ENCODE measurements around the gene VPS18.
"Not testable (repeated sequence)": the region's sequence is repeated elsewhere in the genome, so short reads cannot be mapped to it uniquely, and the experiment has no call there.

Gene VPS18, protein sequence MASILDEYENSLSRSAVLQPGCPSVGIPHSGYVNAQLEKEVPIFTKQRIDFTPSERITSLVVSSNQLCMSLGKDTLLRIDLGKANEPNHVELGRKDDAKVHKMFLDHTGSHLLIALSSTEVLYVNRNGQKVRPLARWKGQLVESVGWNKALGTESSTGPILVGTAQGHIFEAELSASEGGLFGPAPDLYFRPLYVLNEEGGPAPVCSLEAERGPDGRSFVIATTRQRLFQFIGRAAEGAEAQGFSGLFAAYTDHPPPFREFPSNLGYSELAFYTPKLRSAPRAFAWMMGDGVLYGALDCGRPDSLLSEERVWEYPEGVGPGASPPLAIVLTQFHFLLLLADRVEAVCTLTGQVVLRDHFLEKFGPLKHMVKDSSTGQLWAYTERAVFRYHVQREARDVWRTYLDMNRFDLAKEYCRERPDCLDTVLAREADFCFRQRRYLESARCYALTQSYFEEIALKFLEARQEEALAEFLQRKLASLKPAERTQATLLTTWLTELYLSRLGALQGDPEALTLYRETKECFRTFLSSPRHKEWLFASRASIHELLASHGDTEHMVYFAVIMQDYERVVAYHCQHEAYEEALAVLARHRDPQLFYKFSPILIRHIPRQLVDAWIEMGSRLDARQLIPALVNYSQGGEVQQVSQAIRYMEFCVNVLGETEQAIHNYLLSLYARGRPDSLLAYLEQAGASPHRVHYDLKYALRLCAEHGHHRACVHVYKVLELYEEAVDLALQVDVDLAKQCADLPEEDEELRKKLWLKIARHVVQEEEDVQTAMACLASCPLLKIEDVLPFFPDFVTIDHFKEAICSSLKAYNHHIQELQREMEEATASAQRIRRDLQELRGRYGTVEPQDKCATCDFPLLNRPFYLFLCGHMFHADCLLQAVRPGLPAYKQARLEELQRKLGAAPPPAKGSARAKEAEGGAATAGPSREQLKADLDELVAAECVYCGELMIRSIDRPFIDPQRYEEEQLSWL

GRCh38 chr15:40893733-40894680, at the start of gene VPS18:
Gene VPS18, plus strand, starts transcription at chr15:40894450. Its CDS starts 319 bp downstream, at chr15:40894769.
- peak; percentile 97 for DNase-seq (ENCODE audit: low spot score)

DNA sequence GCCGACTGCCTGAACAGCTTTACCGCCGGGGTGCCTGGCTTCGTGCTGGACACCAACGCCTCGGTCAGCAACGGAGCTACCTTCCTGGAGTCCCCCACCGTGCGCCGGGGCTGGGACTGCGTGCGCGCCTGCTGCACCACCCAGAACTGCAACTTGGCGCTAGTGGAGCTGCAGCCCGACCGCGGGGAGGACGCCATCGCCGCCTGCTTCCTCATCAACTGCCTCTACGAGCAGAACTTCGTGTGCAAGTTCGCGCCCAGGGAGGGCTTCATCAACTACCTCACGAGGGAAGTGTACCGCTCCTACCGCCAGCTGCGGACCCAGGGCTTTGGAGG, 49.6 kb upstream of the VPS18 start:
- DNase-seq (ENCODE audit: low spot score) = peak; percentile 69

DNA sequence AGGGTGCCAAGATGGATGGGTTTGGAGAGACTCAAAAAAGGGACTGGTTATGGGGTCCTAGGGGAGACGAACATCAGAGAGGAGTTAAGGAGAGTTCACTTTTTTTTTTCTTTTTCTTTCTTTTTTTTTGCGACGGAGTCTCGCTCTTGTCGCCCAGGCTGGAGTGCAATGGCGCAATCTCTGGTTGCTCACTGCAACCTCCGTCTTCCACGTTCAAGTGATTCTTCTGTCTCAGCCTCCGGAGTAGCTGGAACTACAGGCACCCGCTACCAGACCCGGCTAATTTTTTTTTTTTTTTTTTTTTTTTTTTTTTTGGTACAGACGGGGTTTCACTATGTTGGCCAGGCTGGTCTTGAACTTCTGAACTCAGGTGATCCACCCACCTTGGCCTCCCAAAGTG, 49.2 kb upstream of the VPS18 start:
- no peak for DNase-seq (ENCODE audit: low spot score)

- DNase-seq (ENCODE audit: low spot score) = peak; percentile 24
Observed at GRCh38 chr15:40845511-40846284, 48.6 kb upstream of the VPS18 start.

DNA sequence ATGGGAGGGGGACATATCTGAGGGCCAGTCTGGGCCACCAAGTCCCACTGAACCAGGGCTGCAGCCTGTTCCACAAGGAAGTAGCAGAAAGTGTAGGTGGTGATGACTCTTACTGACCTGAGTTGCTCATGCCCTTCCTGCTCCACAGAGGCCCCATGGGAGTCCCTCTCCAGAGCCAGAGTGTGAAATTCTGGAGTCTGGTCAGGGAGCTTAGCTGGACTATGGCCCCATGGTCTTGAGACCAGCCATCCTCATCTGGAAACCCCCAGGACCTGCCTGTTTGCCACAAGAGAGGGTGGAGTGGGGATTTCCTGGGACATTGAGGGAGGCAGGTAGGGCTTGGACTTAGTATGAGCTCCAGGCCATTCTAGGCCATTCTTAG, 47.4 kb upstream of the VPS18 start:
- peak; percentile 3 for DNase-seq (ENCODE audit: low spot score)

GRCh38 chr15:40847223-40847961, 46.9 kb upstream of the VPS18 start:
- DNase-seq (ENCODE audit: low spot score) = peak; percentile 30

- DNase-seq (ENCODE audit: low spot score) = peak; percentile 12
Observed at GRCh38 chr15:40850576-40851112, 43.6 kb upstream of the VPS18 start.

GRCh38 chr15:40852529-40852928, 41.7 kb upstream of the VPS18 start:
- no peak for DNase-seq (ENCODE audit: low spot score)

- DNase-seq (ENCODE audit: low spot score) = no peak
Observed at GRCh38 chr15:40853241-40853890, 40.9 kb upstream of the VPS18 start.

- DNase-seq (ENCODE audit: low spot score) = no peak
Observed at GRCh38 chr15:40854161-40854560, 40.1 kb upstream of the VPS18 start.

DNA sequence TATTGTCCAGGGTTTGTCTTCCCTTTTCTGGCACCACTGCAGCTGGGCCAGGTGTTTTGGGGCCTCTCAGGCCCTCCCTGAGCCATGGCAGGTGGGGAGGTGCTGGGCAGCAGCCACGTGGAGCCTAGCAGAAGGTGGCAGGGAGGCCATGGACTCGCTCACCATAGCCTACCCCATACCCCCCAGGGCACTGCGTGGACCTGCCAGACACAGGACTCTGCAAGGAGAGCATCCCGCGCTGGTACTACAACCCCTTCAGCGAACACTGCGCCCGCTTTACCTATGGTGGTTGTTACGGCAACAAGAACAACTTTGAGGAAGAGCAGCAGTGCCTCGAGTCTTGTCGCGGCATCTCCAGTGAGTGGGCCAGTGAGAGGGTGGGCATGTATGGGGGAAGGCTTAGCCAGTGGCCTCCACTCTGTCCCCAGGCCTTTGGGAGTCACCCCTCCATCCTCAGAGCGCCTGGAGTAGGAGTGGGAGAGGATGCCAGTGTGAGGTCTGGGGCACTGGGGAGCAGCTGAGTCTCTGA, 38.5 kb upstream of the VPS18 start:
- no peak for DNase-seq (ENCODE audit: low spot score)

DNA sequence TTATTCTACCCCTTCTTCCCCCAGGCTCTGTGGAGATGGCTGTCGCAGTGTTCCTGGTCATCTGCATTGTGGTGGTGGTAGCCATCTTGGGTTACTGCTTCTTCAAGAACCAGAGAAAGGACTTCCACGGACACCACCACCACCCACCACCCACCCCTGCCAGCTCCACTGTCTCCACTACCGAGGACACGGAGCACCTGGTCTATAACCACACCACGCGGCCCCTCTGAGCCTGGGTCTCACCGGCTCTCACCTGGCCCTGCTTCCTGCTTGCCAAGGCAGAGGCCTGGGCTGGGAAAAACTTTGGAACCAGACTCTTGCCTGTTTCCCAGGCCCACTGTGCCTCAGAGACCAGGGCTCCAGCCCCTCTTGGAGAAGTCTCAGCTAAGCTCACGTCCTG, 37.5 kb upstream of the VPS18 start:
- no peak for DNase-seq (ENCODE audit: low spot score)

GRCh38 chr15:40857601-40858341, 36.5 kb upstream of the VPS18 start:
- peak; percentile 92 for DNase-seq (ENCODE audit: low spot score)

- DNase-seq (ENCODE audit: low spot score) = no peak
Observed at GRCh38 chr15:40858706-40859105, 35.5 kb upstream of the VPS18 start.

GRCh38 chr15:40859206-40859851, 34.9 kb upstream of the VPS18 start:
- DNase-seq (ENCODE audit: low spot score) = peak; percentile 89

GRCh38 chr15:40861147-40861546, 33.1 kb upstream of the VPS18 start:
- not testable (repeated sequence) for DNase-seq (ENCODE audit: low spot score)

DNA sequence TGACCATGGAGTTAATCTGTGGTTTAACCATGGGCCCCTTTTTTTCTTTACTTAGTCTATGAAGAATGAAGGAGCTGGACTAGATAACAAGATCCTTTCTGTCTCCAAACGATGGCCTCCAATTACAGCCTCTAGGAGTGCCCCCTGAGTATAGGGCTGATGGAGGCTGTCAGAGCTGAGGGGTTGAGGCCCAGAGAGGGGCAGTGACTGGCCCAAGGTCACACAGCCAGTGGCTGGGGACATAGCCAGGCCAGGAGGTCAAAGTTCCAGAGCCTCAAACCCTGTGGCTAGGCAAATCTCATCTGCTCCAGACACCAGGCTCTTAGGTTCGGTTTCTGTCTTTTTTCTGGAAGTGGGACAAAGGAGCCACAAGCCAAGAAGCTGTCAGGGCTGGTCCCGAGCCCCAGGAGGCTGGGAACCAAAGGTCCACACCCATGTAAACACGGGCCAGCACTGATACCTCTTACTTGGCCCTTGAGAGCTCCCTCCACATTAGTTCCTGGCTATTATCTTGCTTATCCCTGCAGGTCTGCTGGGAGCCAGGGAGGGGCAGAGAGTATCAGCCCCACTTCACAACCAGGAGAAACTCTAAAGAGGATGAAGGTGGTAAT, 30.5 kb upstream of the VPS18 start:
- DNase-seq (ENCODE audit: low spot score) = no peak

DNA sequence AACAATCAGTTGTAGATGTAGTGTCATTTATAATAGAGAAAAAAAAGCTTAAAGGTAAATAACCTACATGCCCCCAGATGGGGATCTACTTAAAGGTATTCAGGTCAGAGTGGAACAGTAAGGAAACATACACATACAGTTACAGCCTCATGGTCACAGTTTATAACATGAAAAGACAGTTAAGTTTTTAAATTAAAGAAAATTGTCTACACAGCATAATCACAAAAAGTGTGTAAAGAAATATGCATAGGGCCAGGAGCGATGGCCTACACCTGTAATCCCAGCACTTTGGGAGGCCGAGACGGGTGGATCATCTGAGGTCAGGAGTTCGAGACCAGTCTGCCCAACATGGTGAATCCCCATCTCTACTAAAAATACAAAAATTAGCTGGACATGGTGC, 27.1 kb upstream of the VPS18 start:
- no peak for DNase-seq (ENCODE audit: low spot score)

Data from D341Med (cell line).